Endodermal cell (in vitro differentiated cells): ENCODE results near the gene GRIK5. TPM values are rescaled to one million over a fixed set of nuclear protein-coding genes. Genes with fewer than 3 reads are reported as not detected.
"Not testable (repeated sequence)": the region's sequence is repeated elsewhere in the genome, so short reads cannot be mapped to it uniquely, and the experiment has no call there.

Source experiments
- DNase-seq: peaks from one replicate; pipeline ENCODE4 v3.0.0-alpha.2; 2017
- H3K27ac ChIP-seq: 2 replicates; pipeline ENCODE4 v1.5.1; 2013; ENCODE audit warnings: mild to moderate bottlenecking, low read depth, low read length, moderate library complexity
- H3K27me3 ChIP-seq: 2 replicates; pipeline ENCODE4 v1.6.1; 2013; ENCODE audit warnings: mild to moderate bottlenecking, low read length, moderate library complexity; ENCODE audit not compliant: insufficient read depth, control insufficient read depth, poor library complexity, severe bottlenecking
- H3K36me3 ChIP-seq: 2 replicates; pipeline ENCODE4 v1.7.0; 2013; ENCODE audit warnings: mild to moderate bottlenecking, low read length, moderate library complexity; ENCODE audit not compliant: control insufficient read depth, insufficient read depth
- H3K4me1 ChIP-seq: one replicate; pipeline ENCODE4 v1.7.0; 2013; ENCODE audit warnings: low read length; ENCODE audit not compliant: control insufficient read depth, insufficient read depth
- H3K4me3 ChIP-seq: 2 replicates; pipeline ENCODE4 v1.5.1; 2013; ENCODE audit warnings: mild to moderate bottlenecking, low read length, moderate library complexity
- H3K9ac ChIP-seq: 2 replicates; pipeline ENCODE4 v1.6.1; 2013; ENCODE audit warnings: mild to moderate bottlenecking, low read length, moderate library complexity; ENCODE audit not compliant: poor library complexity, severe bottlenecking; ENCODE audit errors: extremely low read depth
- H3K9me3 ChIP-seq: 2 replicates; pipeline ENCODE4 v1.6.1; 2013; ENCODE audit warnings: mild to moderate bottlenecking, low read length, moderate library complexity; ENCODE audit not compliant: control insufficient read depth
- H3K27ac Mint-ChIP-seq: 2 replicates; pipeline ENCODE4 v1.8.0; 2020; ENCODE audit warnings: mixed read lengths
- H3K27me3 Mint-ChIP-seq: 2 replicates; pipeline ENCODE4 v1.8.0; 2021; ENCODE audit warnings: mild to moderate bottlenecking, mixed read lengths; ENCODE audit not compliant: insufficient read depth
- H3K36me3 Mint-ChIP-seq: 2 replicates; pipeline ENCODE4 v1.8.0; 2020; ENCODE audit warnings: low read depth, mixed read lengths
- H3K4me1 Mint-ChIP-seq: 2 replicates; pipeline ENCODE4 v1.8.0; 2020; ENCODE audit warnings: mixed read lengths
- H3K4me3 Mint-ChIP-seq: 2 replicates; pipeline ENCODE4 v1.8.0; 2020; ENCODE audit warnings: mild to moderate bottlenecking, moderate library complexity, mixed read lengths
- H3K9me3 Mint-ChIP-seq: 2 replicates; pipeline ENCODE4 v1.8.0; 2020; ENCODE audit warnings: mild to moderate bottlenecking, mixed read lengths
- WGBS, 2 experiments: methylation state at CpG; one replicate each; pipeline versions ENCODE4 v1.1.5 to v1.1.7; 2013; ENCODE audit warnings: missing lambda C conversion rate in 2 of 2, mixed read lengths in 1 of 2; ENCODE audit not compliant: insufficient coverage in 1 of 2, insufficient read length in 1 of 2; 5-methylcytosine and 5-hydroxymethylcytosine counted together
- total RNA-seq, 2 donors: library from RNA; stranded (reverse); fragmentation: NEBNext Ultra II Directional in 1 of 2; extraction: Animal tissue kit (Norgen Biotek cat#: 25700) in 1 of 2; gene quantifications; 2 replicates in 1 of 2; 3 replicates in 1 of 2; pipeline ENCODE4 v1.2.1, GENCODE V29; 2021
- TF ChIP-seq, protein P1 (sequence below): fragments of 200-600 bp; sonication (generic); conservative IDR thresholded peaks from 2 replicates; pipeline ENCODE4 v1.5.0; 2021; ENCODE audit warnings: antibody characterized with exemption, mild to moderate bottlenecking

The GRIK5 gene
- total RNA-seq, 2 donors from 2014 or later: 21.6 to 38.7 TPM

DNA sequence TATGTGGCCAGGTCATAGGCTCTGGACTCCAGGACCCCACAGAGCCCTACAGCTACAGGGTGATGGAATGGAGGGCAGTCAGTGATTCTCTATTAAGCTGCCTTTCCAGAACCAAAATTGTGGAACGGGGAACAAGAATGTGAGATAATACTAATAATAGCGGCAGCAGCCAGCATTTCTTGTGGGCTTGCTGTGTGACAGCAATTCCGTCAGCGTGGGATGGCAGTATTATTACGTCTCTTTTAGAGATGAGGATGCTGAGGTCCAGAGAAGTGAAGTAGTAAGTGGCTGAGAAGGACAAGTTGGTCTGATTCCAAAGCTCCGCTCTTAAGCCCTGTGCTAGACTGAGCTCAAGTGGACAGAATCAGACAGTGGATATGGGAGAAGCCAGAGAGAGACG, 24.4 kb downstream of the GRIK5 start:
- no peak for DNase-seq
- Histone ChIP-seq H3K27ac (no peak overlapping the region), H3K9ac (no peak overlapping the region), H3K4me1 (no peaks in the 10 kb centered on the region), H3K36me3 (no peaks in the 10 kb centered on the region), H3K4me3 (no peak overlapping the region), H3K9me3 (no peaks in the 10 kb centered on the region), H3K27me3 (no peaks in the 10 kb centered on the region)
- no peaks in the 10 kb centered on the region for H3K9me3 Mint-ChIP-seq
- 92 to 98% methylated on average over 7 of the region's 7 CpGs for WGBS, 2 experiments
- TF ChIP-seq, protein P1, sequence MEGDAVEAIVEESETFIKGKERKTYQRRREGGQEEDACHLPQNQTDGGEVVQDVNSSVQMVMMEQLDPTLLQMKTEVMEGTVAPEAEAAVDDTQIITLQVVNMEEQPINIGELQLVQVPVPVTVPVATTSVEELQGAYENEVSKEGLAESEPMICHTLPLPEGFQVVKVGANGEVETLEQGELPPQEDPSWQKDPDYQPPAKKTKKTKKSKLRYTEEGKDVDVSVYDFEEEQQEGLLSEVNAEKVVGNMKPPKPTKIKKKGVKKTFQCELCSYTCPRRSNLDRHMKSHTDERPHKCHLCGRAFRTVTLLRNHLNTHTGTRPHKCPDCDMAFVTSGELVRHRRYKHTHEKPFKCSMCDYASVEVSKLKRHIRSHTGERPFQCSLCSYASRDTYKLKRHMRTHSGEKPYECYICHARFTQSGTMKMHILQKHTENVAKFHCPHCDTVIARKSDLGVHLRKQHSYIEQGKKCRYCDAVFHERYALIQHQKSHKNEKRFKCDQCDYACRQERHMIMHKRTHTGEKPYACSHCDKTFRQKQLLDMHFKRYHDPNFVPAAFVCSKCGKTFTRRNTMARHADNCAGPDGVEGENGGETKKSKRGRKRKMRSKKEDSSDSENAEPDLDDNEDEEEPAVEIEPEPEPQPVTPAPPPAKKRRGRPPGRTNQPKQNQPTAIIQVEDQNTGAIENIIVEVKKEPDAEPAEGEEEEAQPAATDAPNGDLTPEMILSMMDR: no peak
- no peak overlapping the region for H3K4me3 Mint-ChIP-seq
- H3K36me3 Mint-ChIP-seq: peaks cover 14% of the 10 kb centered on the region
- H3K4me1 Mint-ChIP-seq: peaks cover 2% of the 10 kb centered on the region
- no peak overlapping the region for H3K27ac Mint-ChIP-seq
- H3K27me3 Mint-ChIP-seq: no peaks in the 10 kb centered on the region

DNA sequence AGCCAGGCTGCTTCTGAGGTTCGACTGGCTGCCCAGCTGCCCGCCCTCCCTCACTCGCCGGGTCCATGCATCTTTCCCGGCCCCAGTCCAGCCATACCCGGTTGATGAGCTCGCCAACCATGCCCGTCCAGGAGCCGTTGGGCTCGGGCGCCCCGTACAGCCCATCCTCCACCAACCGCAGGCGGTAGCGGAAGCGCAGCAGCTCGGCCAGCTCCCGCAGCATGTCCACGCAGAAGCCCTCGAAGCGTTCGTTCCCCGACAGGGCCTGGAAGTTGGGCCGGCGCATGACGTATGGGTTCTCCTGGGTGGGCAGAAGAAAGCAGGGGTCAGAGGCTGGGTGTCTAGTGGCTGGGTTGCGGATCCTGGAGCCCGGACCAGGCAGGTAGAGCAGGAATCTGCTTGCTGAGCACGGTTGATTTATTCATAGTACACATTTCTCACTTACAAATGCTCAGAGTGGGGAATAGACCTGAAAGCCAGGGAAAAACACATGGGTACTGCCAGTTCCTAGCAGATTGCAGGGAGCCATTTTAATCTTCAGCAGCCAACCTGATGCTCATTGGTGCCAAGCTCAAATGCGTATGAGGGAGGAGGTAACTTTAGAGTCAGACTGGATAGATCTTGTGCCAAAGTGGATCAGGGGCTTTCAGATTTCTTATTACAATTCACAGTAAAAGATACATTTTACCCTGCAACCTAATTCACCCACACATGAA, 27.4 kb downstream of the GRIK5 start:
- H3K4me1 ChIP-seq: no peaks in the 10 kb centered on the region
- Mint-ChIP-seq H3K9me3 (no peaks in the 10 kb centered on the region), H3K27ac (no peak overlapping the region), H3K27me3 (no peaks in the 10 kb centered on the region), H3K4me3 (no peak overlapping the region), H3K36me3 (peaks cover 8% of the 10 kb centered on the region), H3K4me1 (peaks cover 2% of the 10 kb centered on the region)
- DNase-seq: no peak
- H3K9ac ChIP-seq: no peak overlapping the region
- no peaks in the 10 kb centered on the region for H3K9me3 ChIP-seq
- H3K27me3 ChIP-seq: no peaks in the 10 kb centered on the region
- TF ChIP-seq, protein P1: no peak
- no peak overlapping the region for H3K4me3 ChIP-seq
- H3K27ac ChIP-seq: no peak overlapping the region
- H3K36me3 ChIP-seq: no peaks in the 10 kb centered on the region
- WGBS, 2 experiments: 94 to 97% methylated on average over 21 to 30 of the region's 30 CpGs

DNA sequence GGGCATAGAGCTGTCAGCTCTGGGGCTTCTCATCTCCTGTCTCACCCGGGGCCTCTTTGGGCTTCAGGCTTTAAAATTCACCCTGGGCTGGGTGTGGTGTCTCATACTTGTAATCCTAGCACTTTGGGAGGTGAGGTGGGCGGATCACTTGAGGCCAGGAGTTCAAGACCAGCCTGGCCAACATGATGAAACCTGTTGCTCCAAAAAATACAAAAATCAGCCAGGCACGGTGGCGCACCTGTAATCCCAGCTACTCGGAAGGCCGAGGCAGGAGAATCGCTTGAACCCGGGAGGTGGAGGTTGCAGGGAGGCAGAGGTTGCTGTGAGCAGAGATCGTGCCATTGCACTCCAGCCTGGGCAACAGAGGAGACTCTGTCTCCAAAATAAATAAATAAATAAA, 29.5 kb downstream of the GRIK5 start:
- 67 to 96% methylated on average over 1 to 8 of the region's 9 CpGs for WGBS, 2 experiments
- not testable (repeated sequence) for H3K27ac ChIP-seq, H3K27me3 ChIP-seq, H3K4me1 Mint-ChIP-seq, H3K9me3 Mint-ChIP-seq, DNase-seq, H3K27ac Mint-ChIP-seq, H3K4me3 Mint-ChIP-seq, H3K9ac ChIP-seq, H3K4me1 ChIP-seq, H3K27me3 Mint-ChIP-seq, H3K4me3 ChIP-seq, H3K9me3 ChIP-seq, H3K36me3 ChIP-seq
- H3K36me3 Mint-ChIP-seq: peaks cover 12% of the 10 kb centered on the region

DNA sequence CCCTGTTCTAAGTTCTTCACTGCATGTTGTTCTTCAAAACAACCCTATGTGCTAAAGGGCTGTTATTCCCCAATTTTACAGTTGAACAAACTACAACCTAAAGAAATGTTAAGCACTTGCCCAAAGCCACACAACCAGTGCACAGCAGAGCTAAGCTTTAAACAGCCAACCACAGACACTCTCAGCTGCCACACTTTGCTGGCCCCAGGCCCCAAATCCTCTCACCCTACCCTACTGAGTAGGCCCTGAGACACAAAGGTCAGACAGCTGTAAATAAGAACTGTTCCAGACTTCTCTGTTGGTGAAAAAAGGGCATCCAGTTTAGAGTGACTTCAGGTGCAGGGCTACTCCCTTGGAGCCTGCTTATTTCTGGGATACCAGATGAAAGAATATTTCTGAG, 30.0 kb downstream of the GRIK5 start:
- Histone ChIP-seq H3K9ac (no peak overlapping the region), H3K4me3 (no peak overlapping the region), H3K27me3 (no peaks in the 10 kb centered on the region), H3K27ac (no peak overlapping the region), H3K4me1 (no peaks in the 10 kb centered on the region), H3K36me3 (no peaks in the 10 kb centered on the region), H3K9me3 (no peaks in the 10 kb centered on the region)
- peaks cover 2% of the 10 kb centered on the region for H3K4me1 Mint-ChIP-seq
- DNase-seq: no peak
- H3K9me3 Mint-ChIP-seq: no peaks in the 10 kb centered on the region
- no peak overlapping the region for H3K27ac Mint-ChIP-seq
- H3K36me3 Mint-ChIP-seq: peaks cover 12% of the 10 kb centered on the region
- no peaks in the 10 kb centered on the region for H3K27me3 Mint-ChIP-seq
- H3K4me3 Mint-ChIP-seq: no peak overlapping the region
- TF ChIP-seq, protein P1: no peak
